SK-MEL-5 (cell line): ENCODE results near the gene DAAM2. TPM values are rescaled to one million over a fixed set of nuclear protein-coding genes. Genes with fewer than 3 reads are reported as not detected.
A peak's percentile ranks its signal among the peaks of the same experiment; 100 is the strongest.

Experiments used
- DNase-seq: peaks from one replicate; pipeline ENCODE4 v3.0.0-alpha.2; 2016; ENCODE audit warnings: low read depth, low spot score
- in situ Hi-C: cut with HindIII; loops from 2 replicates; pipeline ENCODE4 v1.10.0; 2016; ENCODE audit warnings: low sequenced_read_pairs, high pct_unique_total_duplicates, low pct_unique_long_range_greater_than_20kb
- total RNA-seq: library from RNA; depleted of rRNA; stranded (reverse); fragments of >200 nt; shearing (Covaris generic); gene quantifications from 2 replicates; pipeline ENCODE4 v1.2.3, GENCODE V29; 2014

Gene DAAM2
- total RNA-seq, 1 experiment from 2014 or later, result 11.7 TPM

GRCh38 chr6:39777661-39778060 lies 14.5 kb upstream of the DAAM2 start:
- no peak for DNase-seq
- in situ Hi-C loops, result no loop called here

GRCh38 chr6:39778581-39779255 lies 13.5 kb upstream of the DAAM2 start:
- DNase-seq, result no peak
- in situ Hi-C loops, result no loop called here

DNA sequence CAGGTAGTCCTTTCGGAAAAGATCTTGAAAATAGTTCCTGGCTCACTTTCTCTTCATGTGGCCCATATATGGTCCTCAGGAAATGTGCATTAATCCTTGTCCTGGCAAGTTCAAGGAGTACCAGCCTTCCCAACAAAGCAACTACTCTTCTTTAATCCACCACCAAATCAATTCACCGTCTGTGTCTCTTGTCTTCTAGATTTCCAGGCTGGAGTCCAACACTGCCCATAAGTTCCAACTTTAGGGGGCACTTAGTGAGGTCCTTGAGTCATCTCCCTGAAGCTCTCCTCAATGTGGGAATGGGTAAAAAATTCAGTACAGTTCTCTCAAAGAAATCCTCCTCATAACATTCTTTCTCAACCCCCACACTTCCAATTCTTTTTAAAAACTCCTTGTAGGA lies 6.9 kb upstream of the DAAM2 start:
- in situ Hi-C loops, result no loop called here

DNA sequence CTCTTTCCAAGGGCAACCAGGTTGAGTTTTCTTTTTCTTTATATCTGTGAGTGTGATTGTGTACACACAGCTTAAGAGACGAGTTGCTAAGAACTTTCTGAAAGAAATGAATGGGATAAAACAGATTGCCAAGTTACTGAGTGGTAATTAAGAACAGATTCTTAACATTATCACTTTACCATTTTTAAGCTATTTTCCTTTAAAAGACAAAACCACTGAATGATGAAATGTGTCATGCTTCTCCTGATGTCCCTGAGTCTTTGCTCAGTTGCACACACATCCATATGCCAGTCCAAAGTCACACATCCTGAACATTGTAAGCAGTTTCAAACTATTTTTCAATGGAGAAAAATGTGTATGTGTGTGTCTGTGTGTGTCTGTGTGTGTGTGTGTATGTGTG lies 5.5 kb upstream of the DAAM2 start:
- no peak for DNase-seq
- in situ Hi-C loops, result no loop called here

More for the DNA sequence above, 6.9 kb upstream of the DAAM2 start:
- DNase-seq, result peak; percentile 35

GRCh38 chr6:39787322-39787721 lies 4.9 kb upstream of the DAAM2 start:
- in situ Hi-C loops, result no loop called here
- DNase-seq, result no peak

- in situ Hi-C loops, result no loop called here
- no peak for DNase-seq
Observed at GRCh38 chr6:39790772-39791171, 1.4 kb upstream of the DAAM2 start.

DNA sequence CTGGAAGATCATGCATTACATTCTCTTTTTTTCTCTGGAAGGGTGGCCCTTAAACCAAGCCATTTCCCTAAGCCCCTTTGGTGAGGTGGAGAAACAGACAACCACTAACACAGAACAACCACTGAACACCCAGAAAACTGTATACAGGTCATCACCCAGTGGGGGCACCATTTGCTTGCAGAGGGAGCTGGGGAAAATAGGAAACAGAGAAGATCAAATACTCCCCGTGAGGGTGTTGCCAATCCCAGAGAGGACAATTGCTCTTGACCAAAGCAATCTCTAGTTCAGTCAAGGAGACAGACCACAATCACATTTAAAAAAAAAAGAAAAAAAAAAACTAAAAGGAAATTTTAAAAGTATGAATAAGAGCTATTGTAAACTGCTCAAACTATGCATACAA lies 865 bp upstream of the DAAM2 start:
- DNase-seq, result peak; percentile 52
- in situ Hi-C loops, result no loop called here

DNA sequence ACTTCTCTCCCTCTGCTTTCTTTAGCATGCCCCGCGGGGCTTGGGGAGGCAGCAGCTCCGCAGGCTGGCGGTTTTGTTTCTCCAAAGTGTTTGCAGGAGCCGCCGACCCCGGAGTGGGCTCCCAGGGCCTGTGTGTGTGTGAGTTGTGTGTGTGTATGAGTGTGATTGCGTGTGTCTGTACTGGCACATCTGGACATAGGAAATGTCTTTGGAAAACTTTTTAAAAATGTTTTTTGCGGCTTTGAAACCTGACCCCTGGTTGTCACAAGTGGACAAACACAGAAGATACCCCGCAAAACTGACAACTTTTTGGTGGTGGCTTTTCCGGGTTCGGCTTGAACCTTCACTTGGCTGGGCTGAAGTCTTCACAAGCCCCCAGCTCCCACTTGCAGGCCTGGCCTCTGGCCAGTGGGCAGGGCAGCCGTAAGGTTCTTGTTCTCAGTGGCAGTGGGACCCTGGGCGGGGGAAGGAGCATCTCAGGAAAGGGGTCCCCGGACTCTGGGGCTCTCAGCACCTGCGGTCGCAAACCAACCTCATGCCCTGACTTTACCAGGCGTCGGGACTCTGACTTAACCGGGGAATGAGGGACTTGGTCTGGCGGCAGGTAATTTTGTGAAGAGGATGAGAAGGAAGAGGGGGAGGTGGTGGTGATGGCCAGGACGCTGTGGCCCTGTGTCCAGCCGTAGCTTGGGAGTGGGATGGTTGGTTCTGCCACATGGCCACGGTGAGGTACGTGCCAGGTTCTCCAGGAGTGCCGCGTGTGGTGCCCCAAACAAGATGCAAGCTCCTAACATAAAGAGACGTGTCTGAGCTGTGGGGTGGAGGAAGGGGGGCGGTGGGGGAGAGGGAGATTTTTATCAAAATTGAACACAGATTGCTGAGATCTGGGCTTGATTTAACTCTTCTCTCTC lies 619 bp downstream of the DAAM2 start:
- no peak for DNase-seq
- in situ Hi-C loops, result no loop called here

DNA sequence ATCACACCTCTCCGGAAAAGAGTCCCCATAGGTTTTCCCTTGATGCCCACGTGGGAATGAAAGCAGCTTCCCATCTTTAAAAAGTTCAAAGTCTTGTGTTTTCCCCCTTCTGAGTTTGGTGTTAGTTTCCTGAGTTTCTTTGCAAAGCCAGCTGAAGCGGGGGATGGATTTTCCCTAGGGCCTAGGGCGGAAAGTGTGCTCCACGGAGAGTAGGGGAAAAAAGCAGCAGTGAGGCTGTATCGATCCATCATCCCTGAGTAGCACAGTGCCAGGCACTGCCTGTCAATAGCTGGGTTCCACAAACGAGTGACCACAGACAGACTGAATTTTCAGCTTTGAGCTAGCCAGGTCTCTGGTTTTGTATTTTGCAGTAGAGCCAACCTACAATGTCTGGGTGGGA lies 1.3 kb downstream of the DAAM2 start:
- in situ Hi-C loops, result no loop called here
- no peak for DNase-seq

DNA sequence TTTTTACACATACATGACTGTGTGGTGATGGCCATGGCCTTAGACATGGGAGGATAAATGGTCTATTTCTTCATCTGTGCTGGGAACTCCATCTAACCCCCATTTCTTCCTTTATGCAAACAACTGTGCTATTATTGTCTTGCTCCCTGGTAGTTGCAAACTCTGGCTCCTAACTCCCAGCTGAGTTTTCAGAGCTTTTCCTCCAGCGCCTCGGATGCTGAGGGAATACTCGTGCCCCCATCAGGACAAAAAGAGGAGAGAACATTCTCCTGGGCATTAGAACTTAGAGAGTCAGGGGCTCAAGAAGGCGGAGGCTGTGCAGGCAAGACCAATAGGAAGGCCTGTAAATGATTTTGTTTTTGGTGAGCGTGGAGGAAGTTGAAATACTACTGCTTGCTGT lies 2.1 kb downstream of the DAAM2 start:
- DNase-seq, result no peak
- in situ Hi-C loops, result no loop called here

GRCh38 chr6:39797751-39798150 lies 5.6 kb downstream of the DAAM2 start:
- in situ Hi-C loops, result no loop called here
- DNase-seq, result no peak

GRCh38 chr6:39800034-39801032 lies 8.2 kb downstream of the DAAM2 start:
- no peak for DNase-seq
- in situ Hi-C loops, result no loop called here

DNA sequence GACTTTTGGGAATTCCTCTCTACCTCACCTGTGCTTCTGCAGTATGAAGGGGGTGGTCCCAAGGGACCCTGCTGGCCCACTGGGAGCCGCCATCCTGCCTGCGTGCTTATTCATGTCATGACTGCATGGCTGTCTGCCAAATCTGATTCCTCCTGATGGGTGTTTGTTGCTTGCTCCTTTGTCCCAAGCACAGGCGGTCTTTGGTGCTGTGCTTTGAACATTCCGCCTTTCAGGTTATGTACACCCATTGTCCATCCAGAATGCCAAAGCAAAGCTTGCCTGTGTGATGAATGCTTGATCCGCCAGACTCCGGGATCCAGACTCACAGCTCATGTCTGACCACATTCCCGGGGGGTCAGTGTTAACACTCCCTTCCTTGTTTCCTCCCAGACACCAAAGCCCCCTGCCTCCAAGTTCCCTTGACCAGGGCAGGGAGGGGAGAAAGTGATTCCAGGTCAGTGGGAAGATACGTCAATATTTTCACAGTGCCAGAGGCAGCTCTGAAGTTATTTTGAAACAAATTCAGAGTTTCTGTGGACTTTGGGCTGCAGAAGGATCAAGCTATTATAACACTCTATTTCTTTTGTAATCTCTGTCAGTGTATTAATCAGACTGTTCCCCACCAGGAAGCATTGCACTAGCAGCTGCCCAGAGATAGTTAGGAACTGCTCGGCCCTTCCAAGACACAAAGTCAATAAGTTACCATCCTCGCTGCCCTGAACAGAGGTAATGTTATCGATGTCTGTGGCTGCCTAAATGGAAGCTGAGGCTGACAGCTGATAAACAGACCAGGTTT lies 9.5 kb downstream of the DAAM2 start:
- in situ Hi-C loops, result no loop called here
- no peak for DNase-seq

- DNase-seq, result no peak
- in situ Hi-C loops, result no loop called here
Observed at GRCh38 chr6:39803872-39804271, 11.7 kb downstream of the DAAM2 start.

GRCh38 chr6:39804466-39805065 lies 12.4 kb downstream of the DAAM2 start:
- in situ Hi-C loops, result no loop called here
- no peak for DNase-seq

- in situ Hi-C loops, result no loop called here
- no peak for DNase-seq
Observed at GRCh38 chr6:39806278-39806677, 14.1 kb downstream of the DAAM2 start.

DNA sequence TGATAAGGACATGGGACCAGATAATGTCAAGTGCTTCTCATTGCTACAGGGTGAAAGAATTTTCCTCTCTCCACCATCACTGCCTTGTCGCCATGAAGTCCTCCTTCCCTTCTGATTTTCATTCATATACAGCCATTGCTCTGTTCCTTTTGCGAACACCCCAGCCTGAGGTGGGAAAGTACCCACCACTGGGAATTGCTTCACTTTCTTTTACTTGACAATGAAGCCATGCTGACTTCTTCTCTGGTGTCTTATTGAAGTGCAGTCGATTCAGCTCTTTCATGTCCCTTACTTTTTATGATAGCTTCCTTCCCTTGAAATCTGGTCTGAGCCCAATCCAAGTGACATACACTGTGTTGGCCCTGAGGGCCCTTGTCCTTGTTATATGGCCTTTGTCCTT lies 16.2 kb downstream of the DAAM2 start:
- DNase-seq, result no peak
- in situ Hi-C loops, result no loop called here
